Mesothelial cell of epicardium (in vitro differentiated cells): ENCODE data around the gene TBCCD1. TPM values are rescaled to one million over a fixed set of nuclear protein-coding genes. Genes with fewer than 3 reads are reported as not detected.

Experiments used
- DNase-seq, 2 experiments: peaks; one replicate each; pipeline ENCODE4 v3.0.0; 2021; ENCODE audit warnings: low spot score in 2 of 2; ENCODE audit not compliant: unreplicated experiment in 2 of 2
- H3K27ac Mint-ChIP-seq: 2 replicates; pipeline ENCODE4 v1.8.0; 2021; ENCODE audit warnings: mixed read lengths
- H3K27me3 Mint-ChIP-seq: 2 replicates; pipeline ENCODE4 v1.8.0; 2021; ENCODE audit warnings: low read depth, mixed read lengths
- H3K36me3 Mint-ChIP-seq: 2 replicates; pipeline ENCODE4 v1.8.0; 2021; ENCODE audit warnings: mixed read lengths
- H3K4me1 Mint-ChIP-seq: 2 replicates; pipeline ENCODE4 v1.8.0; 2021; ENCODE audit warnings: mixed read lengths
- H3K4me3 Mint-ChIP-seq: 2 replicates; pipeline ENCODE4 v1.8.0; 2021; ENCODE audit warnings: mild to moderate bottlenecking, moderate library complexity, mixed read lengths
- H3K9me3 Mint-ChIP-seq: 2 replicates; pipeline ENCODE4 v1.8.0; 2021; ENCODE audit warnings: mixed read lengths
- total RNA-seq: library from RNA; stranded (reverse); gene quantifications from 3 replicates; pipeline ENCODE4 v1.2.1, GENCODE V29; 2021
- TF ChIP-seq, protein P1 (sequence below): fragments of 200-600 bp; sonication (generic); IDR thresholded peaks from one replicate; pipeline ENCODE4 v1.5.0; 2021; ENCODE audit warnings: antibody characterized with exemption; ENCODE audit not compliant: unreplicated experiment

Gene TBCCD1
- total RNA-seq, 1 donor from 2014 or later: 14.5 TPM

DNA sequence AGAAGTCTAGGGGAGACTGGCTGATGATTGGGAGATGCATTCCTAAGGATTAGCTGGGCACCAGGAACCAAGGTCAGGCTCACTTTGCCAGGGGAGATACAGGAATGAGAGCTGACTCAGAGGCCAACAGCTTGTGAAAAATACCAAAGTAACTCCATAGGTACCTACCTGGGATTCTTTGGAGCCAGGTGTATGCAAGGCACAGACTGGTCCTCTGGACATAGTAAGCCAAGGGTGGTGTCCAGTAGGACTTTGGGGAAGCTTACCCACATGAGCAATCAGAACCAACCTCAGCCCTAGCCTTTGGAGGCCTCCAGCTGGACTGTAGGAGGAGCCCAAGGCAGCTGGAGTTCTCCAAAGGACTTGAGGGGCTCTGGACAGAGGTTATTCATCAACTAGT lies 70.5 kb downstream of the TBCCD1 start:
- no peaks in the 10 kb centered on the region for H3K4me1 Mint-ChIP-seq
- H3K27me3 Mint-ChIP-seq: peaks cover 38% of the 10 kb centered on the region
- no peak for DNase-seq
- no peak overlapping the region for H3K27ac Mint-ChIP-seq
- H3K9me3 Mint-ChIP-seq: peaks cover 25% of the 10 kb centered on the region
- TF ChIP-seq, protein P1, sequence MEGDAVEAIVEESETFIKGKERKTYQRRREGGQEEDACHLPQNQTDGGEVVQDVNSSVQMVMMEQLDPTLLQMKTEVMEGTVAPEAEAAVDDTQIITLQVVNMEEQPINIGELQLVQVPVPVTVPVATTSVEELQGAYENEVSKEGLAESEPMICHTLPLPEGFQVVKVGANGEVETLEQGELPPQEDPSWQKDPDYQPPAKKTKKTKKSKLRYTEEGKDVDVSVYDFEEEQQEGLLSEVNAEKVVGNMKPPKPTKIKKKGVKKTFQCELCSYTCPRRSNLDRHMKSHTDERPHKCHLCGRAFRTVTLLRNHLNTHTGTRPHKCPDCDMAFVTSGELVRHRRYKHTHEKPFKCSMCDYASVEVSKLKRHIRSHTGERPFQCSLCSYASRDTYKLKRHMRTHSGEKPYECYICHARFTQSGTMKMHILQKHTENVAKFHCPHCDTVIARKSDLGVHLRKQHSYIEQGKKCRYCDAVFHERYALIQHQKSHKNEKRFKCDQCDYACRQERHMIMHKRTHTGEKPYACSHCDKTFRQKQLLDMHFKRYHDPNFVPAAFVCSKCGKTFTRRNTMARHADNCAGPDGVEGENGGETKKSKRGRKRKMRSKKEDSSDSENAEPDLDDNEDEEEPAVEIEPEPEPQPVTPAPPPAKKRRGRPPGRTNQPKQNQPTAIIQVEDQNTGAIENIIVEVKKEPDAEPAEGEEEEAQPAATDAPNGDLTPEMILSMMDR: no peak
- H3K36me3 Mint-ChIP-seq: no peaks in the 10 kb centered on the region
- no peak overlapping the region for H3K4me3 Mint-ChIP-seq

Other genes with a start within 250 kb of the TBCCD1 start
- 0.04 to 0.38 TPM (median 0.16 TPM) in 3 replicates for gene DGKG, start 205.1 kb downstream of the TBCCD1 start, total RNA-seq
- gene CRYGS, start 23.0 kb downstream of the TBCCD1 start, total RNA-seq: 4.0 to 4.5 TPM (median 4.4 TPM) in 3 replicates
- gene DNAJB11, start 3.4 kb upstream of the TBCCD1 start, total RNA-seq: 52.1 to 55.2 TPM (median 55.2 TPM) in 3 replicates
- 0.14 TPM in 1 of 3 replicates, not detected in the others for gene AHSG, start 45.7 kb upstream of the TBCCD1 start, total RNA-seq
- gene FETUB, start 73.1 kb upstream of the TBCCD1 start, total RNA-seq: not detected in 3 replicates
- gene HRG, start 98.7 kb upstream of the TBCCD1 start, total RNA-seq: not detected in 3 replicates
- not detected in 3 replicates for gene KNG1, start 150.0 kb upstream of the TBCCD1 start, total RNA-seq
- 527 to 559 TPM (median 548 TPM) in 3 replicates for gene EIF4A2, start 216.2 kb upstream of the TBCCD1 start, total RNA-seq
- gene RFC4, start 239.1 kb upstream of the TBCCD1 start, total RNA-seq: 32.9 to 36.0 TPM (median 33.2 TPM) in 3 replicates